WTC11 (cell line): ENCODE results near the gene CAPZB.

Experiments
- ATF2 ChIP-seq: sonication (generic); formaldehyde crosslinking; IDR thresholded peaks from 2 replicates; pipeline ENCODE4 v1.8.1; 2022; ENCODE audit warnings: low read depth, missing genetic modification reagents, borderline replicate concordance
- ATF6 ChIP-seq: sonication (generic); formaldehyde crosslinking; IDR thresholded peaks from 2 replicates; pipeline ENCODE4 v1.8.1; 2023; ENCODE audit warnings: mild to moderate bottlenecking, missing genetic modification reagents
- CTCF ChIP-seq: fragments of 200-600 bp; IDR thresholded peaks from 2 replicates; pipeline ENCODE4 v1.8.0; 2022; ENCODE audit warnings: antibody characterized with exemption
- ESRRA ChIP-seq: sonication (generic); formaldehyde crosslinking; IDR thresholded peaks from 2 replicates; pipeline ENCODE4 v1.8.1; 2022; ENCODE audit warnings: mild to moderate bottlenecking, missing genetic modification reagents, borderline replicate concordance
- HMGA2 ChIP-seq: fragments of 250-450 bp; sonication (Bioruptor Pico); IDR thresholded peaks from 2 replicates; pipeline ENCODE4 v1.4.0; 2021; ENCODE audit warnings: mild to moderate bottlenecking, moderate library complexity
- JUN ChIP-seq: sonication (generic); formaldehyde crosslinking; IDR thresholded peaks from 2 replicates; pipeline ENCODE4 v1.8.0; 2023; ENCODE audit warnings: mild to moderate bottlenecking, missing genetic modification reagents
- KAT7 ChIP-seq: sonication (generic); formaldehyde crosslinking; IDR thresholded peaks from 2 replicates; pipeline ENCODE4 v1.8.1; 2023; ENCODE audit warnings: missing genetic modification reagents, mild to moderate bottlenecking, borderline replicate concordance
- NFE2L1 ChIP-seq: sonication (generic); formaldehyde crosslinking; IDR thresholded peaks from 2 replicates; pipeline ENCODE4 v1.8.1; 2023; ENCODE audit warnings: missing genetic modification reagents
- SOX15 ChIP-seq: fragments of 250-450 bp; sonication (Bioruptor Pico); IDR thresholded peaks from 2 replicates; pipeline ENCODE4 v1.9.0; 2021; ENCODE audit warnings: mild to moderate bottlenecking
- TCF7 ChIP-seq: sonication (generic); formaldehyde crosslinking; IDR thresholded peaks from 2 replicates; pipeline ENCODE4 v1.8.0; 2022; ENCODE audit warnings: mild to moderate bottlenecking, low read depth, missing genetic modification reagents, moderate library complexity
- ZBTB43 ChIP-seq: sonication (generic); formaldehyde crosslinking; IDR thresholded peaks from 2 replicates; pipeline ENCODE4 v1.8.1; 2023; ENCODE audit warnings: mild to moderate bottlenecking, missing genetic modification reagents
- TF ChIP-seq, protein P1 (sequence below): sonication (generic); formaldehyde crosslinking; IDR thresholded peaks from 2 replicates; pipeline ENCODE4 v1.8.1; 2023; ENCODE audit warnings: mild to moderate bottlenecking, missing genetic modification reagents, moderate library complexity
- TF ChIP-seq, protein P2 (sequence below): sonication (generic); formaldehyde crosslinking; IDR thresholded peaks from 2 replicates; pipeline ENCODE4 v1.8.1; 2022; ENCODE audit warnings: missing genetic modification reagents, borderline replicate concordance
- TF ChIP-seq, protein P3 (sequence below): sonication (generic); formaldehyde crosslinking; IDR thresholded peaks from 2 replicates; pipeline ENCODE4 v1.8.0; 2022; ENCODE audit warnings: mild to moderate bottlenecking, missing genetic modification reagents

DNA sequence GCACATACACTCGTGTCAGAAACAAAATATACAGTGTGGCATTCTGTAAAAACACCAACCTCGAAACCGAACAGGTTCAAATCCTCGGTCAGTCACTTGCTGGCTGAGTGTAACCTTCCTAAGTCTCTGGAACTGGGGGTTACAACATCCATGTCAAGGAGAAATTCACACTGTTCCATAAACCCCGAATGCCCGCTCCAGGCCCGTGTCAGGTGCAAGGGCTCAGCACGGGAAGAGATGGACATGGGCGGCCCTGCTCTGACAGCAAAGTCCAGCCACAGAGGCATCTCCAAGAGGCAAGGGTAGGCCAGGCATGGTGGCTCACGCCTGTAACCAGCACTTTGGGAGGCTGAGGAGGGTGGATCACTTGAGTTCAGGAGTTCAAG is 93.8 kb downstream of the CAPZB start:
- TF ChIP-seq, protein P1, sequence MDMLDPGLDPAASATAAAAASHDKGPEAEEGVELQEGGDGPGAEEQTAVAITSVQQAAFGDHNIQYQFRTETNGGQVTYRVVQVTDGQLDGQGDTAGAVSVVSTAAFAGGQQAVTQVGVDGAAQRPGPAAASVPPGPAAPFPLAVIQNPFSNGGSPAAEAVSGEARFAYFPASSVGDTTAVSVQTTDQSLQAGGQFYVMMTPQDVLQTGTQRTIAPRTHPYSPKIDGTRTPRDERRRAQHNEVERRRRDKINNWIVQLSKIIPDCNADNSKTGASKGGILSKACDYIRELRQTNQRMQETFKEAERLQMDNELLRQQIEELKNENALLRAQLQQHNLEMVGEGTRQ (CRISPR knock-in tag), result no peak
- TF ChIP-seq CTCF, result peak; percentile 7; the same call in 1 of the 2 replicates
- no peak for TF ChIP-seq TCF7 (CRISPR knock-in tag)
- TF ChIP-seq JUN, result no peak
- no peak for TF ChIP-seq ESRRA (CRISPR knock-in tag)
- no peak for TF ChIP-seq KAT7
- no peak for TF ChIP-seq ATF2 (CRISPR knock-in tag)
- TF ChIP-seq NFE2L1 (CRISPR knock-in tag), result no peak
- TF ChIP-seq HMGA2 (CRISPR knock-in tag), result no peak
- TF ChIP-seq SOX15, result no peak
- no peak for TF ChIP-seq ZBTB43 (CRISPR knock-in tag)
- TF ChIP-seq ATF6 (CRISPR knock-in tag), result no peak
- TF ChIP-seq, protein P2, sequence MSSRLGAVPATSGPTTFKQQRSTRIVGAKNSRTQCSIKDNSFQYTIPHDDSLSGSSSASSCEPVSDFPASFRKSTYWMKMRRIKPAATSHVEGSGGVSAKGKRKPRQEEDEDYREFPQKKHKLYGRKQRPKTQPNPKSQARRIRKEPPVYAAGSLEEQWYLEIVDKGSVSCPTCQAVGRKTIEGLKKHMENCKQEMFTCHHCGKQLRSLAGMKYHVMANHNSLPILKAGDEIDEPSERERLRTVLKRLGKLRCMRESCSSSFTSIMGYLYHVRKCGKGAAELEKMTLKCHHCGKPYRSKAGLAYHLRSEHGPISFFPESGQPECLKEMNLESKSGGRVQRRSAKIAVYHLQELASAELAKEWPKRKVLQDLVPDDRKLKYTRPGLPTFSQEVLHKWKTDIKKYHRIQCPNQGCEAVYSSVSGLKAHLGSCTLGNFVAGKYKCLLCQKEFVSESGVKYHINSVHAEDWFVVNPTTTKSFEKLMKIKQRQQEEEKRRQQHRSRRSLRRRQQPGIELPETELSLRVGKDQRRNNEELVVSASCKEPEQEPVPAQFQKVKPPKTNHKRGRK (CRISPR knock-in tag), result no peak
- TF ChIP-seq, protein P3, sequence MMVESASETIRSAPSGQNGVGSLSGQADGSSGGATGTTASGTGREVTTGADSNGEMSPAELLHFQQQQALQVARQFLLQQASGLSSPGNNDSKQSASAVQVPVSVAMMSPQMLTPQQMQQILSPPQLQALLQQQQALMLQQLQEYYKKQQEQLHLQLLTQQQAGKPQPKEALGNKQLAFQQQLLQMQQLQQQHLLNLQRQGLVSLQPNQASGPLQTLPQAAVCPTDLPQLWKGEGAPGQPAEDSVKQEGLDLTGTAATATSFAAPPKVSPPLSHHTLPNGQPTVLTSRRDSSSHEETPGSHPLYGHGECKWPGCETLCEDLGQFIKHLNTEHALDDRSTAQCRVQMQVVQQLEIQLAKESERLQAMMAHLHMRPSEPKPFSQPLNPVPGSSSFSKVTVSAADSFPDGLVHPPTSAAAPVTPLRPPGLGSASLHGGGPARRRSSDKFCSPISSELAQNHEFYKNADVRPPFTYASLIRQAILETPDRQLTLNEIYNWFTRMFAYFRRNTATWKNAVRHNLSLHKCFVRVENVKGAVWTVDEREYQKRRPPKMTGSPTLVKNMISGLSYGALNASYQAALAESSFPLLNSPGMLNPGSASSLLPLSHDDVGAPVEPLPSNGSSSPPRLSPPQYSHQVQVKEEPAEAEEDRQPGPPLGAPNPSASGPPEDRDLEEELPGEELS, result no peak
